HEK293T (cell line): ENCODE measurements around the gene USP36.

Experiments
- ARNT ChIP-seq: fragments of 450-650 bp; IDR thresholded peaks from 2 replicates; pipeline ENCODE4 v1.6.1; 2017; ENCODE audit warnings: mild to moderate bottlenecking
- BHLHE40 ChIP-seq: fragments of 450-650 bp; IDR thresholded peaks from 2 replicates; pipeline ENCODE4 v1.6.1; 2016; ENCODE audit warnings: mild to moderate bottlenecking, moderate library complexity, borderline replicate concordance
- CTBP1 ChIP-seq: fragments of 450-650 bp; IDR thresholded peaks from 2 replicates; pipeline ENCODE4 v1.6.1; 2016; ENCODE audit warnings: borderline replicate concordance
- ELF4 ChIP-seq: fragments of 450-650 bp; IDR thresholded peaks from 2 replicates; pipeline ENCODE4 v1.6.1; 2017; ENCODE audit warnings: antibody characterized with exemption
- FOXA1 ChIP-seq: fragments of 450-650 bp; IDR thresholded peaks from 2 replicates; pipeline ENCODE4 v1.6.1; 2016; ENCODE audit warnings: mild to moderate bottlenecking
- FOXK2 ChIP-seq: fragments of 450-650 bp; IDR thresholded peaks from 2 replicates; pipeline ENCODE4 v1.6.1; 2016; ENCODE audit warnings: mild to moderate bottlenecking
- FOXM1 ChIP-seq: fragments of 450-650 bp; IDR thresholded peaks from 2 replicates; pipeline ENCODE4 v1.6.1; 2017; ENCODE audit warnings: mild to moderate bottlenecking, borderline replicate concordance
- HDGF ChIP-seq: fragments of 450-650 bp; IDR thresholded peaks from 2 replicates; pipeline ENCODE4 v1.6.1; 2017; ENCODE audit warnings: antibody characterized with exemption, borderline replicate concordance
- NFRKB ChIP-seq: fragments of 450-650 bp; IDR thresholded peaks from 2 replicates; pipeline ENCODE4 v1.6.1; 2016; ENCODE audit warnings: mild to moderate bottlenecking, moderate library complexity
- SP1 ChIP-seq: fragments of 450-650 bp; IDR thresholded peaks from 2 replicates; pipeline ENCODE4 v1.6.1; 2017
- SUZ12 ChIP-seq: fragments of 450-650 bp; IDR thresholded peaks from 2 replicates; pipeline ENCODE4 v1.6.1; 2016; ENCODE audit warnings: mild to moderate bottlenecking
- TARDBP ChIP-seq: fragments of 450-650 bp; IDR thresholded peaks from 2 replicates; pipeline ENCODE4 v1.6.1; 2016
- TF ChIP-seq, protein P1 (sequence below): fragments of 450-650 bp; IDR thresholded peaks from 2 replicates; pipeline ENCODE4 v1.6.1; 2016

DNA sequence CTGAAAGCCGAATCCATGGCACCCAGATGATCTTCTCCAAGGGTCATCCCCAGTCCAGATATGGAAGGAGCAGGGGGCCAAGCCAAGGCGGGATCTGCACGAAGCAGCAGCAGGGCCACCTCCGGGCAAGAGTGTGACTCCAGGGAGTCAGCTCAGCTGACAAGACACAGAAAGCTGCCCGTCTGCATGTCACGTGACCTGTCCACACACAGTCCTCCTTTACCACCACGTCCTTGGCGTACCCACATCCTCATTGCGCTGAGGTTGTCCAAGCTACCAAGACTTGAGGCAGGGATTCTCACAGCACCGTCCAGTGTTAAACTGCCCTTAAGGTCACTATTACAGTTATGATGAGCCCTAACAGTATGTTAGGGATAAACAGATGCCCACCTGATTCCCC lies 47.2 kb downstream of the USP36 start:
- no peak for TF ChIP-seq HDGF
- TF ChIP-seq SP1, result no peak
- no peak for TF ChIP-seq ARNT
- no peak for TF ChIP-seq FOXM1
- no peak for TF ChIP-seq TARDBP
- no peak for TF ChIP-seq NFRKB
- no peak for TF ChIP-seq SUZ12
- no peak for TF ChIP-seq CTBP1
- no peak for TF ChIP-seq ELF4
- no peak for TF ChIP-seq FOXK2
- TF ChIP-seq, protein P1, sequence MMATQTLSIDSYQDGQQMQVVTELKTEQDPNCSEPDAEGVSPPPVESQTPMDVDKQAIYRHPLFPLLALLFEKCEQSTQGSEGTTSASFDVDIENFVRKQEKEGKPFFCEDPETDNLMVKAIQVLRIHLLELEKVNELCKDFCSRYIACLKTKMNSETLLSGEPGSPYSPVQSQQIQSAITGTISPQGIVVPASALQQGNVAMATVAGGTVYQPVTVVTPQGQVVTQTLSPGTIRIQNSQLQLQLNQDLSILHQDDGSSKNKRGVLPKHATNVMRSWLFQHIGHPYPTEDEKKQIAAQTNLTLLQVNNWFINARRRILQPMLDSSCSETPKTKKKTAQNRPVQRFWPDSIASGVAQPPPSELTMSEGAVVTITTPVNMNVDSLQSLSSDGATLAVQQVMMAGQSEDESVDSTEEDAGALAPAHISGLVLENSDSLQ, result no peak
- no peak for TF ChIP-seq BHLHE40
- TF ChIP-seq FOXA1, result no peak
